Neural cell (in vitro differentiated cells): Measurements from ENCODE around the gene FAM20C. TPM values are rescaled to one million over a fixed set of nuclear protein-coding genes. Genes with fewer than 3 reads are reported as not detected.

Source experiments
- H2AFZ ChIP-seq: fragments of 200-600, 300-800 bp; sonication (generic), shearing (Covaris generic); 2 replicates; pipeline ENCODE4 v1.6.0; 2014; ENCODE audit warnings: low read depth, mild to moderate bottlenecking, antibody characterized with exemption, low read length, moderate library complexity
- H3F3A ChIP-seq: fragments of 200-600 bp; shearing (Covaris generic); 2 replicates; pipeline ENCODE4 v1.6.1; 2016; ENCODE audit warnings: mild to moderate bottlenecking, moderate library complexity, mixed read lengths, antibody characterized with exemption, low read length; ENCODE audit not compliant: insufficient read depth, poor library complexity, severe bottlenecking
- H3K27ac ChIP-seq: fragments of 200-600, 300-800 bp; sonication (generic), shearing (Covaris generic); 2 replicates; pipeline ENCODE4 v1.5.1; 2014; ENCODE audit warnings: mild to moderate bottlenecking, low read length, moderate library complexity
- H3K27me3 ChIP-seq: fragments of 300-800, 200-600 bp; sonication (generic), shearing (Covaris generic); 2 replicates; pipeline ENCODE4 v1.6.0; 2014; ENCODE audit warnings: mild to moderate bottlenecking, low read depth, low read length, moderate library complexity; ENCODE audit not compliant: insufficient read depth
- H3K36me3 ChIP-seq: fragments of 300-800, 200-600 bp; sonication (generic), shearing (Covaris generic); 2 replicates; pipeline ENCODE4 v1.5.1; 2014; ENCODE audit warnings: mild to moderate bottlenecking, antibody characterized with exemption, low read length, moderate library complexity; ENCODE audit not compliant: insufficient read depth
- H3K4me2 ChIP-seq: fragments of 300-800, 200-600 bp; sonication (generic), shearing (Covaris generic); 2 replicates; pipeline ENCODE4 v1.6.0; 2014; ENCODE audit warnings: mild to moderate bottlenecking, low read length
- H3K4me3 ChIP-seq: fragments of 300-800, 200-600 bp; sonication (generic), shearing (Covaris generic); 2 replicates; pipeline ENCODE4 v1.5.1; 2014; ENCODE audit warnings: mild to moderate bottlenecking, low read length, moderate library complexity
- H3K79me2 ChIP-seq: fragments of 200-600 bp; shearing (Covaris generic); replicated peaks from 2 replicates; pipeline ENCODE4 v1.6.0; 2014; ENCODE audit warnings: mild to moderate bottlenecking, low read length, moderate library complexity; ENCODE audit not compliant: insufficient read depth
- H3K9ac ChIP-seq: fragments of 300-800, 200-600 bp; sonication (generic), shearing (Covaris generic); 2 replicates; pipeline ENCODE4 v1.6.1; 2016; ENCODE audit warnings: mild to moderate bottlenecking, low read length, mixed read lengths
- H3K9me2 ChIP-seq: fragments of 200-600 bp; shearing (Covaris generic); 2 replicates; pipeline ENCODE4 v1.6.1; 2016; ENCODE audit warnings: mild to moderate bottlenecking, low read length, mixed read lengths; ENCODE audit not compliant: insufficient read depth
- H3K9me3 ChIP-seq: fragments of 200-600, 300-800 bp; sonication (generic), shearing (Covaris generic); 2 replicates; pipeline ENCODE4 v1.6.1; 2016; ENCODE audit warnings: mild to moderate bottlenecking, mixed run types, low read length, moderate library complexity, mixed read lengths
- H4K20me1 ChIP-seq: fragments of 200-600 bp; shearing (Covaris generic); 2 replicates; pipeline ENCODE4 v1.6.1; 2016; ENCODE audit warnings: mild to moderate bottlenecking, mixed run types; ENCODE audit not compliant: insufficient read depth
- EP300 ChIP-seq: fragments of 450-650 bp; conservative IDR thresholded peaks from 2 replicates; pipeline ENCODE4 v1.6.1; 2014; ENCODE audit warnings: antibody characterized with exemption, mild to moderate bottlenecking, moderate library complexity; ENCODE audit not compliant: poor library complexity, severe bottlenecking
- EZH2 ChIP-seq: fragments of 200-600, 300-800 bp; shearing (Covaris generic), sonication (generic); IDR thresholded peaks from 2 replicates; pipeline ENCODE4 v1.6.1; 2014; ENCODE audit warnings: antibody characterized with exemption, low read length, borderline replicate concordance, mild to moderate bottlenecking; ENCODE audit not compliant: insufficient read depth, poor library complexity, severe bottlenecking
- MXI1 ChIP-seq: fragments of 450-650 bp; conservative IDR thresholded peaks from 2 replicates; pipeline ENCODE4 v1.6.1; 2014; ENCODE audit warnings: antibody characterized with exemption, mild to moderate bottlenecking; ENCODE audit not compliant: poor library complexity, severe bottlenecking
- POLR2AphosphoS5 ChIP-seq: IDR thresholded peaks from 2 replicates; pipeline ENCODE4 v1.6.1; 2012
- RAD21 ChIP-seq: fragments of 450-650 bp; conservative IDR thresholded peaks from 2 replicates; pipeline ENCODE4 v1.6.1; 2014; ENCODE audit warnings: antibody characterized with exemption, mild to moderate bottlenecking, moderate library complexity
- SMC3 ChIP-seq: fragments of 450-650 bp; conservative IDR thresholded peaks from 2 replicates; pipeline ENCODE4 v1.6.1; 2014; ENCODE audit warnings: antibody characterized with exemption, mild to moderate bottlenecking, moderate library complexity; ENCODE audit not compliant: poor library complexity
- TAF1 ChIP-seq: IDR thresholded peaks from 2 replicates; pipeline ENCODE4 v1.6.1; 2012; ENCODE audit warnings: low read depth
- polyA plus RNA-seq: library from polyadenylated mRNA; depleted of rRNA; stranded (reverse); fragments of >200 nt; gene quantifications from 2 replicates; pipeline ENCODE4 v1.2.3, GENCODE V29; 2014
- TF ChIP-seq, protein P1 (sequence below): fragments of 450-650 bp; IDR thresholded peaks from 2 replicates; pipeline ENCODE4 v1.5.1; 2014; ENCODE audit warnings: antibody characterized with exemption, mild to moderate bottlenecking, moderate library complexity; ENCODE audit not compliant: poor library complexity, severe bottlenecking
- TF ChIP-seq, protein P2 (sequence below): IDR thresholded peaks from 2 replicates; pipeline ENCODE4 v1.6.1; 2012; ENCODE audit warnings: borderline replicate concordance

FAM20C gene
- polyA plus RNA-seq, 1 donor from 2014 or later = 22.7 TPM

DNA sequence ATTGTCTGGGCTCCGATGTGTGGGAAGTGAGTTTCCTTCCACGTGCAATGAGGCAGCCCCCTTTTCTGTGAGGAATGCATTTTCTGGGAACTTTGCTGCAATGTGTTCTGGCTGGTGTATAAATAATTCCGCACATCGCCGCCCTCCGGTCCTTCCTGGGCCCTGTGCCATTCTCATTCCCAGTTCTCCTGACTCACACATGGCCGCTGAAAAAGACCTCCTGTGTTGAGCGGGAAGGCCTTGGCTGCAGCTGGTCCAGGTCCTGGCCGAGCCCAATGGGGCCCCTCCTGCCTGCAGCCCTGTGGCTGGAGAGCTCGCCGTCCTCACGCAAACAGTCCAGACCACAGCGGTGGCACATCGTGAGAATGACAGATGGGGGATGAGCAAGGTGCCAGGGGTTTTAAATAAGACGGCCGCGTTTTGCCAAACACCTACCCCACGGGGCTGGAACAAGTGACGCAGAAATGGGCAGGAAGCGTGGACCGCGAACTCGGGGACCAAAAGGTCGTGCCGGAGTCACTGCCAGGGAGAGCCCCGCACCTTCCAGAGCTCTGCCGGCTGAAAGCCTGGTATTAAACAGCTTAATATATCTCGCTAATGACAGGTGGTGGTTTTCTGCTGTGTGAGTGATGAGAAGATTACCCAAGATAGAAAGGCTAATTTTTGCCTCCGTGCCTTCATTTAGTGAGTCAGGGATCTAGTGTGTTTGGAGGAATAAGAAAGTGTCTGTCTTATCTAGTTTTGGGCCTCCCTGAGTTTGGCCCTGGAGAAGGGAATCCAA, 37.0 kb downstream of the FAM20C start:
- H3K9me2 ChIP-seq = no peaks in the 10 kb centered on the region
- no peaks in the 10 kb centered on the region for H3K36me3 ChIP-seq
- no peaks in the 10 kb centered on the region for H4K20me1 ChIP-seq
- no peaks in the 10 kb centered on the region for H3K79me2 ChIP-seq
- H2AFZ ChIP-seq = no peak overlapping the region
- no peaks in the 10 kb centered on the region for H3K9me3 ChIP-seq
- no peaks in the 10 kb centered on the region for H3K27me3 ChIP-seq
- peak overlapping the region; percentile 4 for H3K4me2 ChIP-seq
- H3K9ac ChIP-seq = peak overlapping the region; percentile 31
- peak overlapping the region; percentile 65 for H3K27ac ChIP-seq
- TF ChIP-seq RAD21 (peak; percentile 17), POLR2AphosphoS5 (peak; percentile 53), EP300 (peak; percentile 54)
- TF ChIP-seq, protein P1, sequence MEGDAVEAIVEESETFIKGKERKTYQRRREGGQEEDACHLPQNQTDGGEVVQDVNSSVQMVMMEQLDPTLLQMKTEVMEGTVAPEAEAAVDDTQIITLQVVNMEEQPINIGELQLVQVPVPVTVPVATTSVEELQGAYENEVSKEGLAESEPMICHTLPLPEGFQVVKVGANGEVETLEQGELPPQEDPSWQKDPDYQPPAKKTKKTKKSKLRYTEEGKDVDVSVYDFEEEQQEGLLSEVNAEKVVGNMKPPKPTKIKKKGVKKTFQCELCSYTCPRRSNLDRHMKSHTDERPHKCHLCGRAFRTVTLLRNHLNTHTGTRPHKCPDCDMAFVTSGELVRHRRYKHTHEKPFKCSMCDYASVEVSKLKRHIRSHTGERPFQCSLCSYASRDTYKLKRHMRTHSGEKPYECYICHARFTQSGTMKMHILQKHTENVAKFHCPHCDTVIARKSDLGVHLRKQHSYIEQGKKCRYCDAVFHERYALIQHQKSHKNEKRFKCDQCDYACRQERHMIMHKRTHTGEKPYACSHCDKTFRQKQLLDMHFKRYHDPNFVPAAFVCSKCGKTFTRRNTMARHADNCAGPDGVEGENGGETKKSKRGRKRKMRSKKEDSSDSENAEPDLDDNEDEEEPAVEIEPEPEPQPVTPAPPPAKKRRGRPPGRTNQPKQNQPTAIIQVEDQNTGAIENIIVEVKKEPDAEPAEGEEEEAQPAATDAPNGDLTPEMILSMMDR = no peak
- H3F3A ChIP-seq = no peaks in the 10 kb centered on the region
- peak overlapping the region; percentile 34 for H3K4me3 ChIP-seq

DNA sequence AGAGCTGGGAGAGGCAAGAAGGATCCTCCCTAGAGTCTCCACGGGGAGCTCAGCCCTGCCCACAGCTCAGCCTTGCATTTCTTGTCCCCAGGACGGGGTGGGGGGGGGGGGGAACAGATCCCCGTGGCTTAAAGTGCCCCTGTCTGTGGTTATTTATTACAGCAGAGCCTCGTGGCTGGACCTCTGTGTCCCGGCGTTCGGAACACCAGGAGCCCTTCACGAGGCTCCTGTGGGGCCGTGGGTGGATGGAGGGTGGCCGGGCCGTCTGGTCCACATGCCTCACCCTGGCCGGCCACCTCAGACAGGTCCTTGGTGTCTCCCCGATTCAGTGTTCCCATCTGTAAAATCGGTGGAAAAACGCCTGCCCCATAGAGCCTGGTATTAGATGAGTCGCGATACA, 37.9 kb downstream of the FAM20C start:
- Histone ChIP-seq H3K36me3 (no peaks in the 10 kb centered on the region), H3K79me2 (no peaks in the 10 kb centered on the region), H3K9me2 (no peaks in the 10 kb centered on the region), H3K4me3 (peak overlapping the region; percentile 34), H3K4me2 (no peak overlapping the region), H2AFZ (no peak overlapping the region), H3K9ac (no peak overlapping the region), H3K27ac (peak overlapping the region; percentile 65), H3K9me3 (no peaks in the 10 kb centered on the region), H4K20me1 (no peaks in the 10 kb centered on the region), H3K27me3 (no peaks in the 10 kb centered on the region), H3F3A (no peaks in the 10 kb centered on the region)
- no peak for TF ChIP-seq EZH2
- TF ChIP-seq POLR2AphosphoS5 = no peak
- no peak for TF ChIP-seq EP300
- no peak for TF ChIP-seq SMC3
- no peak for TF ChIP-seq MXI1
- TF ChIP-seq TAF1 = no peak
- no peak for TF ChIP-seq RAD21
- TF ChIP-seq, protein P1 = no peak
- TF ChIP-seq, protein P2, sequence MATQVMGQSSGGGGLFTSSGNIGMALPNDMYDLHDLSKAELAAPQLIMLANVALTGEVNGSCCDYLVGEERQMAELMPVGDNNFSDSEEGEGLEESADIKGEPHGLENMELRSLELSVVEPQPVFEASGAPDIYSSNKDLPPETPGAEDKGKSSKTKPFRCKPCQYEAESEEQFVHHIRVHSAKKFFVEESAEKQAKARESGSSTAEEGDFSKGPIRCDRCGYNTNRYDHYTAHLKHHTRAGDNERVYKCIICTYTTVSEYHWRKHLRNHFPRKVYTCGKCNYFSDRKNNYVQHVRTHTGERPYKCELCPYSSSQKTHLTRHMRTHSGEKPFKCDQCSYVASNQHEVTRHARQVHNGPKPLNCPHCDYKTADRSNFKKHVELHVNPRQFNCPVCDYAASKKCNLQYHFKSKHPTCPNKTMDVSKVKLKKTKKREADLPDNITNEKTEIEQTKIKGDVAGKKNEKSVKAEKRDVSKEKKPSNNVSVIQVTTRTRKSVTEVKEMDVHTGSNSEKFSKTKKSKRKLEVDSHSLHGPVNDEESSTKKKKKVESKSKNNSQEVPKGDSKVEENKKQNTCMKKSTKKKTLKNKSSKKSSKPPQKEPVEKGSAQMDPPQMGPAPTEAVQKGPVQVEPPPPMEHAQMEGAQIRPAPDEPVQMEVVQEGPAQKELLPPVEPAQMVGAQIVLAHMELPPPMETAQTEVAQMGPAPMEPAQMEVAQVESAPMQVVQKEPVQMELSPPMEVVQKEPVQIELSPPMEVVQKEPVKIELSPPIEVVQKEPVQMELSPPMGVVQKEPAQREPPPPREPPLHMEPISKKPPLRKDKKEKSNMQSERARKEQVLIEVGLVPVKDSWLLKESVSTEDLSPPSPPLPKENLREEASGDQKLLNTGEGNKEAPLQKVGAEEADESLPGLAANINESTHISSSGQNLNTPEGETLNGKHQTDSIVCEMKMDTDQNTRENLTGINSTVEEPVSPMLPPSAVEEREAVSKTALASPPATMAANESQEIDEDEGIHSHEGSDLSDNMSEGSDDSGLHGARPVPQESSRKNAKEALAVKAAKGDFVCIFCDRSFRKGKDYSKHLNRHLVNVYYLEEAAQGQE = no peak
